ENCODE data around the gene VRK1.
A peak's percentile ranks its signal among the peaks of the same experiment; 100 is the strongest.

VRK1 gene

GRCh38 chr14:96772929-96773328 lies 24.3 kb upstream of the VRK1 start:
- no peaks in the 10 kb centered on the region for H3K4me1 ChIP-seq (ENCODE audit: insufficient read depth, low read length)
- H3K9ac ChIP-seq (ENCODE audit: low read depth, low read length): no peak overlapping the region
- no peaks in the 10 kb centered on the region for H3K36me3 ChIP-seq (ENCODE audit: insufficient read depth, low read length)
- H3K9me3 ChIP-seq (ENCODE audit: control insufficient read depth, insufficient read depth, low read length): no peaks in the 10 kb centered on the region

- Histone ChIP-seq H3K9me3 (ENCODE audit: control insufficient read depth, insufficient read depth, low read length) (no peaks in the 10 kb centered on the region), H3K9ac (ENCODE audit: low read depth, low read length) (no peak overlapping the region), H3K4me1 (ENCODE audit: insufficient read depth, low read length) (no peaks in the 10 kb centered on the region), H3K36me3 (ENCODE audit: insufficient read depth, low read length) (no peaks in the 10 kb centered on the region)
These were observed 20.4 kb upstream of the VRK1 start for GRCh38 chr14:96776791-96777190.

GRCh38 chr14:96780500-96780899 lies 16.7 kb upstream of the VRK1 start:
- Histone ChIP-seq H3K9me3 (ENCODE audit: control insufficient read depth, insufficient read depth, low read length) (no peaks in the 10 kb centered on the region), H3K4me1 (ENCODE audit: insufficient read depth, low read length) (no peaks in the 10 kb centered on the region)

GRCh38 chr14:96781371-96781770 lies 15.8 kb upstream of the VRK1 start:
- Histone ChIP-seq H3K9me3 (ENCODE audit: control insufficient read depth, insufficient read depth, low read length) (no peaks in the 10 kb centered on the region), H3K9ac (ENCODE audit: low read depth, low read length) (no peak overlapping the region), H3K4me1 (ENCODE audit: insufficient read depth, low read length) (no peaks in the 10 kb centered on the region), H3K36me3 (ENCODE audit: insufficient read depth, low read length) (no peaks in the 10 kb centered on the region)

More at GRCh38 chr14:96780500-96780899, 16.7 kb upstream of the VRK1 start:
- Histone ChIP-seq H3K9ac (ENCODE audit: low read depth, low read length) (no peak overlapping the region), H3K36me3 (ENCODE audit: insufficient read depth, low read length) (no peaks in the 10 kb centered on the region)

- Histone ChIP-seq H3K9me3 (ENCODE audit: control insufficient read depth, insufficient read depth, low read length) (no peaks in the 10 kb centered on the region), H3K9ac (ENCODE audit: low read depth, low read length) (no peak overlapping the region), H3K36me3 (ENCODE audit: insufficient read depth, low read length) (no peaks in the 10 kb centered on the region), H3K4me1 (ENCODE audit: insufficient read depth, low read length) (no peaks in the 10 kb centered on the region)
These were observed 14.7 kb upstream of the VRK1 start for GRCh38 chr14:96782436-96782835.

GRCh38 chr14:96783043-96783914 lies 13.9 kb upstream of the VRK1 start:
- Histone ChIP-seq H3K9me3 (ENCODE audit: control insufficient read depth, insufficient read depth, low read length) (no peaks in the 10 kb centered on the region), H3K4me1 (ENCODE audit: insufficient read depth, low read length) (no peaks in the 10 kb centered on the region)

GRCh38 chr14:96783915-96784224 lies 13.3 kb upstream of the VRK1 start:
- no peaks in the 10 kb centered on the region for H3K4me1 ChIP-seq (ENCODE audit: insufficient read depth, low read length)
- no peaks in the 10 kb centered on the region for H3K36me3 ChIP-seq (ENCODE audit: insufficient read depth, low read length)
- H3K9ac ChIP-seq (ENCODE audit: low read depth, low read length): no peak overlapping the region
- no peaks in the 10 kb centered on the region for H3K9me3 ChIP-seq (ENCODE audit: control insufficient read depth, insufficient read depth, low read length)

More at GRCh38 chr14:96783043-96783914, 13.9 kb upstream of the VRK1 start:
- Histone ChIP-seq H3K9ac (ENCODE audit: low read depth, low read length) (no peak overlapping the region), H3K36me3 (ENCODE audit: insufficient read depth, low read length) (no peaks in the 10 kb centered on the region)

GRCh38 chr14:96790186-96790585 lies 7.0 kb upstream of the VRK1 start:
- Histone ChIP-seq H3K9me3 (ENCODE audit: control insufficient read depth, insufficient read depth, low read length) (no peaks in the 10 kb centered on the region), H3K4me1 (ENCODE audit: insufficient read depth, low read length) (no peaks in the 10 kb centered on the region), H3K9ac (ENCODE audit: low read depth, low read length) (no peak overlapping the region), H3K36me3 (ENCODE audit: insufficient read depth, low read length) (no peaks in the 10 kb centered on the region)

GRCh38 chr14:96790706-96791105 lies 6.5 kb upstream of the VRK1 start:
- H3K36me3 ChIP-seq (ENCODE audit: insufficient read depth, low read length): no peaks in the 10 kb centered on the region

GRCh38 chr14:96792003-96792402 lies 5.2 kb upstream of the VRK1 start:
- Histone ChIP-seq H3K4me1 (ENCODE audit: insufficient read depth, low read length) (no peaks in the 10 kb centered on the region), H3K9ac (ENCODE audit: low read depth, low read length) (no peak overlapping the region), H3K36me3 (ENCODE audit: insufficient read depth, low read length) (no peaks in the 10 kb centered on the region), H3K9me3 (ENCODE audit: control insufficient read depth, insufficient read depth, low read length) (no peaks in the 10 kb centered on the region)

More at GRCh38 chr14:96790706-96791105, 6.5 kb upstream of the VRK1 start:
- H3K9ac ChIP-seq (ENCODE audit: low read depth, low read length): no peak overlapping the region
- H3K4me1 ChIP-seq (ENCODE audit: insufficient read depth, low read length): no peaks in the 10 kb centered on the region
- no peaks in the 10 kb centered on the region for H3K9me3 ChIP-seq (ENCODE audit: control insufficient read depth, insufficient read depth, low read length)

GRCh38 chr14:96792591-96792990 lies 4.6 kb upstream of the VRK1 start:
- no peak overlapping the region for H3K9ac ChIP-seq (ENCODE audit: low read depth, low read length)
- no peaks in the 10 kb centered on the region for H3K4me1 ChIP-seq (ENCODE audit: insufficient read depth, low read length)
- no peaks in the 10 kb centered on the region for H3K36me3 ChIP-seq (ENCODE audit: insufficient read depth, low read length)
- no peaks in the 10 kb centered on the region for H3K9me3 ChIP-seq (ENCODE audit: control insufficient read depth, insufficient read depth, low read length)

- Histone ChIP-seq H3K4me1 (ENCODE audit: insufficient read depth, low read length) (0 out of 2 replicates have a peak, but pooled peaks cover 3% of the 10 kb centered on the region), H3K9ac (ENCODE audit: low read depth, low read length) (no peak overlapping the region), H3K36me3 (ENCODE audit: insufficient read depth, low read length) (no peaks in the 10 kb centered on the region), H3K9me3 (ENCODE audit: control insufficient read depth, insufficient read depth, low read length) (no peaks in the 10 kb centered on the region)
These were observed 3.6 kb upstream of the VRK1 start for GRCh38 chr14:96793547-96793946.

- 0 out of 2 replicates have a peak, but pooled peaks cover 3% of the 10 kb centered on the region for H3K4me1 ChIP-seq (ENCODE audit: insufficient read depth, low read length)
- H3K9me3 ChIP-seq (ENCODE audit: control insufficient read depth, insufficient read depth, low read length): no peaks in the 10 kb centered on the region
- H3K36me3 ChIP-seq (ENCODE audit: insufficient read depth, low read length): no peaks in the 10 kb centered on the region
- no peak overlapping the region for H3K9ac ChIP-seq (ENCODE audit: low read depth, low read length)
These were observed 1.9 kb upstream of the VRK1 start for GRCh38 chr14:96795109-96795828.

GRCh38 chr14:96797582-96798349 lies 584 bp downstream of the VRK1 start:
- Histone ChIP-seq H3K9me3 (ENCODE audit: control insufficient read depth, insufficient read depth, low read length) (no peaks in the 10 kb centered on the region), H3K36me3 (ENCODE audit: insufficient read depth, low read length) (no peaks in the 10 kb centered on the region), H3K9ac (ENCODE audit: low read depth, low read length) (peak overlapping the region; percentile 93), H3K4me1 (ENCODE audit: insufficient read depth, low read length) (0 out of 2 replicates have a peak, but pooled peaks cover 3% of the 10 kb centered on the region)

Data from ES-I3 (cell line).